ENCODE data around the gene MZT2A. TPM values are rescaled to one million over a fixed set of nuclear protein-coding genes. Genes with fewer than 3 reads are reported as not detected.
"Not testable (repeated sequence)": the region's sequence is repeated elsewhere in the genome, so short reads cannot be mapped to it uniquely, and the experiment has no call there.

The MZT2A gene
- total RNA-seq, 1 donor from 2014 or later: 45.9 TPM

DNA sequence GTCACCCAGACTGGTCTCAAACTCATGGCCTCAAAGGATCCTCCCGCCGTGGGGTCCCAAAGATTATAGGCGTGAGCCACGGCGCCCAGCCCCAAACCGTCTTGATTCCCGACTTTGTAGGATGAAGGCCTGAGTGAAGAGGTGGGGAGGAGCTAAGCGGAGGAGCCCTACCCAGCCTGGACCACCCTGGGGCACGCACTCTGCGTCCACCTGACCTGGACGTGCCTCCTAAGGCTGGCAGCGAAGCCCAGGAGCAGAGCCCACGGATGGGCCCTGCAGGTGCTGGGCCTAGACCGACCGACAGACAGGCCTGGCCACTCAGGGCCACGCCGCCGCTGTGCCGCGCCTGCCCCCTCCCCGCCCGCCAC lies 744 bp downstream of the MZT2A start:
- not testable (repeated sequence) for DNase-seq

DNA sequence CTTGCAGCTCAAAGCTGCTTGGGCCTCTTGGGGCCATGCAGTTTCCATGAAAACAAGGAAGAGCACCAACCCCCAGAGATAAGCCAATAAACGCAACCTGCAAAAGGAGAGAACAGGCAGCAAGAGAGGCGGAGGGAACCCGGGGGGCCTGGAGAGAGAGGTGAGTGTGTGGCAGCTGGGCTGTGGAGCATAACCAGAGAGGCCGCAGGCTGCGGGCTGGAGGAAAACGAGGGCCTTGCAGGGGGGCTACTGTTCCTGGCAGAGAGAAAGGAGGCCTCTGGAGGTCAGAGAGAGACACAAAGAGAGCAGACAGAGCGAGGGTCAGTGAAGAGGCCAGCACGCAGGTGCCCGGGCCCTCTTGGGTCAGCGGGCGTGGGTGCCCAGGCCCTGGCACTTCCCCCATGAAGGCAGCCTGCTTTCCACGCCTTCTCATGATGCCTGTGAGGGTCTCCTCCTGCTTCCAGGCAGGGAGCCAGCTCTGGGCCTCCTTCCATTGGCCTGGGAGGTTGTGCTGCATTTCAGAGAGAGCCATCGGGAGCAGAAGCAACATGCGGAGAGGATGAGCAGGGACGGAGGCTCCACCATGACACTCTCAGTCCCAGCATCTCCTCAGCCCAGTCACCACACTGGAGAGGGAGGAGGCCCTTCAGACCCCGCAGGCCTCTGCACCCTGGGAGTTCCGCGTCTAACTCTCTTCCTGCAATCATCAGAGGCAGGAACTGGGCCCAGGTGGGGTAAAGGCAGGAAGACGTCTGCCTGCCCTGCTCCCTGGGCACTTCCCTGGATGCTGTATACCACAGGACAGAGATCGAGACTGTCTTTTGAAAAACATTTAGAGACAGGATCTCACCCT lies 1.4 kb downstream of the MZT2A start:
- not testable (repeated sequence) for DNase-seq

DNA sequence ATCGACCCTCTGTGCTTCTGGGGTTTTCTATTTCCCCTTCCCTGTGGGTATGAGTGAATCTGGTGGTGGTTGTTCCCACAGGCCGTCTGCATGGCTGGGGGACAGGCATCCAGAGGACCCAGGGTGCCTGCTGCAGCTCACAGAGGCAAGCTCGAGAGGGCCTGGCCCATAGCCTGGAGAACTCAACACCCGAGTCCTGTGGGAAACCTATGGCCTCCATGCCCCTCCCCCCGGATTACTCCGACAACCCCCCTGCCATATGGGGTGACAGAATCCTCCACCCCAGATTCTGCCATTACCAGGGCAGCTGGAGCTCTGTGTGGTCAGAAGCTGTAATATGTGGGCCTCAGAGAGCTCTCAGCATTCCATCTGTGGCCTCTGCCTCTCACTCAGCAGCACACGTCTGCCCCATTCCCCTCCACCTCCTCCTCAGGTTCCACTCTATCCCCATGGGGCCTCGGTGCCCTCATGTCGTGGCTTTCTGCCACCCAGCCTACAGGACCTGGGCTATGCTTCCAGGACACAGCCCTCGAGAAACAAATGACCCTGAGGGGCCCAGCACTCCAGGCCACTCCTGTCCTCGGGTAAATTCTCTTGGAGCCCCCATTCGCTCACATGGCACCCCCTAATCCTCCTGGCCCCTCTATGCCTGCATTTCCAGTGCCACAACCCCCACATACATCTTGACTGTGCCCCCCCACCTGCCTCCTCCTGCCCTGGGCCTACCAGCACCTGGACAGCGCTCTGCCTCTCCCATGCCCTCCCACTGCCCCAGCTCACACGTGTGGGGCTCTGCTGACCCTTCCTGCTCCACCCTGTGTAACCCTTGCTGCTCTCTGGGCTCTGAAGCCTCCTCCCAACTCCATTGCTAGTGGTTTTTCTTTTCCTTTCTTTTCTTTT lies 3.6 kb downstream of the MZT2A start:
- no peak for DNase-seq

DNA sequence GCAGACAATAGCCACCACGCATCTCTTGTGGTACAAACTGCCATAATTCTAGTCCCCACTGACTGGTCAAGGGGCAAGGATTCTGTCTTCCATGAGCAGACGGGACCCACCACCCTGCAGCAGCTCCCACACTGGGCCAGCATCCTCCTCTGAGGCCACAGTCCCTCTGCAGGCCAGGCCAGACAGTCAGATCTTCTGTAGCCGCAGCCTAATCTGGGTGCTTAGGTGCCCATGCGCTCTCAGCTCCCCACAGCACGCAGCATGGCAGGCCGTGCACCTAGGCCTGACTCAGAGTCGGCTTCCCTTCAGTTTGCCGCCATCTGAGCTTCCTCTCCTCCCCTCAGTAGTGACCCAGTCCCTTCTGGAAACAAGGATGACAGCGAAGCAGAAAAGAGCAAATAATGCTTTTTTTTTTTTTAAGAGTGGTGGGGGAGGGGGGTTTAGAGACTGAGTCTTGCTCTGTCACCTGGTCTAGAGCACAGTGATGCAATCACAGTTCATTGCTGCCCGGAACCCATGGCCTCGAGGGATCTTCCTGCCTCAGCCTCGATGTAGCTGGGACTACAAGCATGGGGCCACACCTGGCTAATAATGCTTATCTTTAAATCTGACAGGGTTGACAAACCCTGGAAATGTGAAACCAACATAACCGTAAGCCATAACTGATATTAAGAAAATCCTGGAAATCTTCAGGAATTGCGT lies 5.8 kb downstream of the MZT2A start:
- not testable (repeated sequence) for DNase-seq

DNA sequence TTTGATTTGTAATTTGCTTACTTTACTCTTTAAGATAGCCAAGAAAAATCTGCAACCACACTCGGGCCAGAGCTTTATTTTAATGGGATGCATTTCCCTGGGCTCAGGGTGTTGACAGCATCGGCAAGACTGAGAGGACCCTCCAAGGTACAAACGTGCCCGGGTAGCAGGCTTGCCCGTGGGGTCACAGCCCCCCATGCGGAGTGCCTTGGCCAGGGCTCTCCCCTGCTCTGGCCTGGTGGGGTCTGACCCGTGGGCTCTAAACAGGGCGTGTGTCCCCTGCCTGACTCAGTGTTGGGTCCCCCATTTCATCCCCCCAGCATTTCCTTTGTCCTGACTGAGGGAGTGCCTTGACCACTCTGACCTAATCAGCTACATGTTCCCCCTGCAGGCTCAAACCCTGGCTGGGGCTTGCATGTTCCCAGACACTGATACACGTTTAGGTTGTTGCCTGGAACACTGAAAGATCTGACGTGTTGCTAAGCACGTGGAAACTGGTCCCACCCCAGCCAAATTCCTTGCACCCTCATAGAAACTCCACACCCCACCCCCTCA lies 7.2 kb downstream of the MZT2A start:
- not testable (repeated sequence) for DNase-seq

DNA sequence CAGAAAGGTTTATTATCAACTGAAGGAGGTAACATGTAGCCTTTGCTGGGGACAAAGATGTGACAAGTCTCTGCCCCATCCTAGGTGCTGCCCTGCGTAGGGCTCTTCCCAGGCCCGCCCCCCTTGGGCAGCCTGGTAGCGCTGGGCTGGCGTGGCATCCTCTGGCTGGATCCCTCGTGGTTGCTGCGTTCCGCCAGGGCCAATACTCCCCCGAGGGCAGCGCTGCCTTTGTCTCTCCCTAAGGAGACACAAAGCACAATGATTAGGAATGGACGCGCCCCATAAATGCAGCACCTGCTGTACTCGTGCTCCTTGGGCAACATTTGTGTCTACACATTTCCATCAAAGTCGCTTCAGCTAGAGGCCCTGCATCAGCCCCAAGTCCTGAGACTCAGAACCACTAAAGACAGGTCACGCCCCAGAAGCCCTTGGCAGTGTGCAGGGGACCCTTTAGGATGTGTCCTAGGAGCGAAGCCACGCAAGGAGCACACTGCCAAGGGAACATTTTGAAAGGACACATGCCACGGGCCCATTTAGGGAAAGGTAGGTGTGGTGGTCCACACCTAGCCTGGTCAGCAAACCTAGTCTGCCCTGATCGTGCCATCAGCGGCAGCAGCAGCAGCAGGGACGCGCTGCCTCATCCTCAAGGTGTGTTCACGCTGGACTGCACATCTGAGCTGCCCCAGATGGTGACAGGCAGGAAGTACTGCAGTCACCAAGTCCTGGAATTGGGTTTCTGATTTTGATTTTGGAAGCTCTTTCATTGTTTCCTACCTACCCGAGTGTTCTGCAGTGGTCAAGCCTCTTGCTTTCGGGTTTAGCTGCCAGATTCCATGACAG lies 8.0 kb downstream of the MZT2A start:
- not testable (repeated sequence) for DNase-seq

DNA sequence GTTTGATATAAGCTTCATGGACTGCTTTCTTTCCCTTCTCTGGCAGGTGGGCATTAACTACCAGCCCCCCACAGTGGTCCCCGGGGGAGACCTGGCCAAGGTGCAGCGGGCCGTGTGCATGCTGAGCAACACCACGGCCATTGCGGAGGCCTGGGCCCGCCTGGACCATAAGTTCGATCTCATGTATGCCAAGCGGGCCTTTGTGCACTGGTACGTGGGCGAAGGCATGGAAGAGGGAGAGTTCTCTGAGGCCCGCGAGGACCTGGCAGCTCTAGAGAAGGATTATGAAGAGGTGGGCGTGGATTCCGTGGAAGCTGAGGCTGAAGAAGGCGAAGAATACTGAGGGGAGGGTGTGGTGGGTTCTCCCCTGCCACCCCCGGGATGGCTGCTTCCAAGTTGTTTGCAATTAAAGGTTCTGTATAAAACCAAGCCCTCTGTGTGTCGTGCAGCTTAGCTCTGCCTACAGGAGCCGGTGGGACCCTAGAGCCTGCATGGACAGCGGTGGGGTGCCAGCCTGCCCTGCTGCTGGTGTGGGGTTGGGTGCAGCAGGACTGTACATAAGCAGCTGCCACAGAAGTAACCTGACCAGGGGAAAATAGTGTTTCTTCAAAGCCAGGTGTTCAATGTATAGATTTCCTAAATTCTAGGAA lies 9.6 kb downstream of the MZT2A start:
- DNase-seq: not testable (repeated sequence)

DNA sequence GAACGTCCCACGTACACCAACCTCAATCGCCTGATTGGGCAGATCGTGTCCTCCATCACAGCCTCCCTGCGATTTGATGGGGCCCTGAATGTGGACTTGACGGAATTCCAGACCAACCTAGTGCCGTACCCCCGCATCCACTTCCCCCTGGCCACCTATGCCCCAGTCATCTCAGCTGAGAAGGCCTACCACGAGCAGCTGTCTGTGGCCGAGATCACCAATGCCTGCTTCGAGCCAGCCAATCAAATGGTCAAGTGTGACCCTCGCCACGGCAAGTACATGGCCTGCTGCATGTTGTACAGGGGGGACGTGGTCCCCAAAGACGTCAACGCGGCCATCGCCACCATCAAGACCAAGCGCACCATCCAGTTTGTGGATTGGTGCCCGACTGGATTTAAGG lies 11.8 kb downstream of the MZT2A start:
- DNase-seq: not testable (repeated sequence)

DNA sequence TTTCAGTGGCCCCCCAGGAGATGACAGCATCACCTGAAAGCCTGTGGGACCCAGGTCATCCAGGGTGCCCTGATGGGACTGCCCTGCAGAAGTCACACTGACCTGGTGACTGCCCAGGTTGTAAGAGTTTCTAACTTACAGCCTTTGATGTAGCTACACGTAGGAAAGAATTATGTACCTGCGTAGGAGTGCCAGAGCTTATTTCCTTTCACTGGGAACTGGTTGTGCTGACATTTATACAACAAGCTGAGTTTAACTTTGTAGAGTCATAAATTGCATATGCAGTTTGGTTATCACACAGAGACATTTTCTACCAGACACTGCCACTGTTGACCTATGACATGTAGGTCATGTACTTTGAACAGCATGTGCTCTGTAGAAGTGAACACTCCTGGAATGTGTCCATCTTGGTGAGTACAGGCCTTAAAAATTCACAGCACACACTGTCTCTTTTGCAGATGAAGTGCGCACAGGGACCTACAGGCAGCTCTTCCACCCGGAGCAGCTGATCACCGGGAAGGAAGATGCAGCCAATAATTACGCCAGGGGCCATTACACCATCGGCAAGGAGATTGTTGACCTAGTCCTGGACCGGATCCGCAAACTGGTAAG lies 13.2 kb downstream of the MZT2A start:
- DNase-seq: not testable (repeated sequence)

DNA sequence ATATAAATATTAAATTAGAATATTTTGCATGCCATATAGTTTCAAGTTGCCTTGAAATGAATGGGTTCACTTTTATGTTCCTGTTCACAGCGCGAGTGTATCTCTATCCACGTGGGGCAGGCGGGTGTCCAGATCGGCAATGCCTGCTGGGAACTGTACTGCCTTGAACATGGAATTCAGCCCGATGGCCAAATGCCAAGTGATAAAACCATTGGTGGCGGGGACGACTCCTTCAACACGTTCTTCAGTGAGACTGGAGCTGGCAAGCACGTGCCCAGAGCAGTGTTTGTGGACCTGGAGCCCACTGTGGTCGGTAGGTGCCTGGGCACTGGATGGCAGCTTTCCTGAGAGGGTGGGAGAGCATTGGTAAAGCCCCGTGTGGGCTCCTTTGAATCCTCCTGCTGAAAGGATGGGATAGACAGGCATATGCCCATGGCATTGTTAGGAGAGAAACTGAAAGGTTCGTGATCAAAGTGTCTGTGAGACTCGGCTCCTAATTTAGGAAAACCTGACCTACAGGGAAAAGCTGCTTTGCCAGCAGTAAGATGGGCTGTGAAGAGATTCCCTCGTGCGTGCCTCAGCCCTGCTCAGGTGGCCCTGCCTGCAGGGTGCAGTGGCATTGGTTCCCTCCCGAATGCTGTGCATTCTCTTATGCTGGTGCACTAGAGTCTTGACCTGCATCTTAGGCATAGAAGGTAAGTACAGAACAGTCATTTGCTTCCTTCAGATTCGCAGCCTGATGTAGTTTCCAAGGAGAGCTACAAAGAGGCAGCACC lies 13.9 kb downstream of the MZT2A start:
- DNase-seq: not testable (repeated sequence)

DNA sequence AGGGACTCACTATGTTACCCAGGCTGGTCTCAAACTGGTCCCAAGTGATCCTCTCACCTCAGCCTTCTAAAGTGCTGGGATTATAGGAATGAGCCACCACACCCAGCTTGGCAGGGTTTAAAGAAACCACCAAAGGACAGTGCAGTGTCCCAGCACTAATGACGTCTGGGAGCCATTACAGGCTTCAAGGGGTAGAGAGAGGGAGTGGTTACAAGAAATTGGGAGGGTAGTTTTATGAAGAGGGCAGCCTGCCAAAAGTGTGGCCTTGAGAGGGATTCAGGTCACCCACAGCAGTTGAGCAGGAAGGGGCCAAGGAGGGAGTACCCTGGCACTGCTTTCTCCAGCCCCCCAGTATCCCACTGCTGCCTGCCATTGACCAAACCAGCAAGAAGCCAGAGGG lies 15.0 kb downstream of the MZT2A start:
- DNase-seq: not testable (repeated sequence)

DNA sequence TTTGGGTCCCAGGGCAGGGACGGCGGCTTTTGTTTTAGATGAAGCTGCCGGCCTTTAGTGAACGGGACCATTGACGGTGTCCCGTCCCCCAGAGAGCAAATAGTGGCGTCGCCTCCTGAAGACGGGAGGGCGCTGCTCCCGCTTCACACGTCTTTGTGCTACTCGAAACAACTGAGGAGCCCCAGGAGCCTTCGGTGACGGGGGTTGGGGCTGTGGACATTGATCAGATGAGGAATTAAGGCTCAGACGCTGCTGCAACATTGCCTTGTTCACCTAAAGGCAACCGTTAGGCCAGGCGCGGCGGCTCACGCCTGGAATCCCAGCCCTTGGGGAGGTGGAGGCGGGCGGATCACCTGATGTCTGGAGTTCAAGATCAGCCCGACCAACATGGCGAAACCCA lies 15.8 kb downstream of the MZT2A start:
- not testable (repeated sequence) for DNase-seq

DNA sequence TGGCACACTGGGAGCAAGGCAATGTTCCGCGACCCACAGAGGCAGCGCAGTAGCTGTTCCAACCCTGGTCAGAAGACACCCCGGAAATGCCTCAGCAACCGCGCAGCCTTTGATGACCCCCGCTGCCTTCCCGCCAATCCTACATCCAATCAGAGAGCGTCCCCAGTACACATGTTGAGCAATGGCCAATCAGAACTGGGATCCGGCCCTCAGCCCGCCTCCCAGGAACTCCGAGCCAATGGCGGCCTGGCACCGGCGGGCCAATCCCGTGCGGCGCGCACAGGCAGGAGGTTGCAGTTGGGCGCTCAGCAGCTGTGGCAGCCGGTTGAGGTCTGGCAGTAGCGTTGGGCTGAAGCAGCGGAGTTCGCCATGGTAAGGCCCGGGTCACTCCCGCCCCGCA lies 16.4 kb downstream of the MZT2A start, which contains the start of gene TUBA3D:
Gene TUBA3D (plus strand): TSS at position 289 of the 400 bp plus-strand sequence. CDS start 81 bp downstream, at position 370.
- DNase-seq: no peak

DNA sequence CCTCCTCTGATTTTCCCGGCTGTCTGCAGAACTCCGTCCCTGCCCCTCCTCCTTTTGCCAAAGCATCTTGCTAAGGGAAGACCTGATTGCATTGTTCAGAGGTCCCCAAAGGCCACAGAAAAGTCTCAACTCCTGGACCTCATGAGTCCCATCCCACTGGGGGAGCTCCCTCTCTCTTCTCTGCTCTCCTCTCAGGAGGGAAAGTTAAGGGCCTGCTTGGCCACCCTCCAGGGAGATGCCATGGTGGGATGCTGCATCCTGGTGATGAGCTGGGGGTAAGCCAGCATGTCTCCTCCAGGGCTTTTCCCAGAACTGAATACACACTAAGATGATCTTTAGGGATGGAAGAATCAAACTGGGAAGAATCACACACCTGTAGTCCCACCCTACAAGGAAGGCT lies 18.9 kb downstream of the MZT2A start:
- not testable (repeated sequence) for DNase-seq

DNA sequence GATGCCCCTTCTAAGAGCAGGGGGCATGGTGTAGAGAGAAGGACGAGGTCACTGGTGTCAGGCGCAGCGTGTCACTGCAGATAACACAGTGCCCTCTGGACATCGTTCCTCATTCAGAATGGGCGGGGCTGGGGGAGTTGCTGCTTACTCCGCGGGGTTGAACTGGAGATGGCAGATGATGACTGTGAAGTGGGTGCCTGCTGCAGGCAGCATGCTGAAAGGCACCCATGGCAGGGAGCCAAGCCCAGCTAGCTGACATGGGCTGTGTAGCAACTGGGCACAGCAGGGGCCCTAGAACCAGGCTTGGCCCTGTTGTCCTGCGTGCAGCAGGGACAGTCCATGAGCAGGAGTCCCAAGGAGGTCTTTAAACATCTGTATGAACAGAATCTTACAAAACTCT lies 20.6 kb downstream of the MZT2A start:
- not testable (repeated sequence) for DNase-seq

DNA sequence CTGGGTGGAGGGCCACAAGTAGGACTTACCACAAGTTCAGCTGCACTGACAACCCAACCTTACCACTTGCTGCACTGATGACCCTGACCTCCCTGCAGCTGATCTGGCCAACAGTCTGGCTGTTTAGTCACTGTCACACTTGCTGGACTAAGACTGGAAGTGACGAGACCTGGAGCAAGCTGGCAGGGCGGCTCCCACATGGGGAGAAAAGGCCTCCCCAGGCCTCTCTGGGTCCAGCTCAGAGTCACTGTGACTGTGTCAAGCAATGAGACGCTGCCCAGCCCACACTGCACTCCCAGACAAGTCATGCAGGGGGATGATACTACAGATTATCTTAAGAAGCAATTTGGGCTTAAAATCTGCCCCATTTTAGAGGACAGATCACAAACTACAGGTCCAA lies 21.3 kb downstream of the MZT2A start:
- not testable (repeated sequence) for DNase-seq

DNA sequence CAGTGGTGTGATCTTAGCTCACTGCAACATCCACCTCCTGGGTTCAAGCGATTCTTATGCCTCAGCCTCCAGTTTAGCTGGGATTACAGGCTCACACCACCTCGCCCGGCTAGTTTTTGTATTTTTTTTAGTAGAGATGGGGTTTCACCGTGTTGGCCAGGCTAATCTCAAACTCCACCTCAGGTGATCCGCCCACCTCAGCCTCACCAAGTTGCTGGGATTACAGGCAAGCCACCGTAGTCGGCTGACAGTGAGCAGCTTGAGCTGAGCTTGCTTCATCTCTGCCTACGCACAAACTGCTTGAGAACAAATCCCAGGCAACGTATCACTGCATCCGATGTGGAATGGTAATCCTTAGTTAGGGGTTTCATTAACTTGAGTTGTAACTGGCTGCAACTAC lies 24.5 kb downstream of the MZT2A start:
- DNase-seq: not testable (repeated sequence)

DNA sequence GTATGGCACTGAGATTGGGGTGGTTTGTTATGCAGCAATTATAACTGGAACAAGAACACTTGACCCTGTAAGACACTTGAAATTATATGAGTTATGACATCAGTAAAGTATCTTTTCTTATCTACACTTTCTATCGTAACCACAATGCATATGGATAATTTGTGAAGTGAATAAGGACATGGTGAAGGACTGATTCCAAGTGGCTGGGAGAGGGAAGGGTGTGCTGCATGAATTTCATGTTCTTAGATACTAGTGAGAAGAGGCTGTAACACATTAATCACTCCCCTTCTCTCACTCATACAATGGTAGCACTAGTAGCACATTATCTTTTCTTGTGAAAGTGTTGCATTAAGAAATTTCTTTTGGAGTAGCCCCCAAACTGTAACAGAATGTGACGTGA lies 37.3 kb downstream of the MZT2A start:
- not testable (repeated sequence) for DNase-seq

DNA sequence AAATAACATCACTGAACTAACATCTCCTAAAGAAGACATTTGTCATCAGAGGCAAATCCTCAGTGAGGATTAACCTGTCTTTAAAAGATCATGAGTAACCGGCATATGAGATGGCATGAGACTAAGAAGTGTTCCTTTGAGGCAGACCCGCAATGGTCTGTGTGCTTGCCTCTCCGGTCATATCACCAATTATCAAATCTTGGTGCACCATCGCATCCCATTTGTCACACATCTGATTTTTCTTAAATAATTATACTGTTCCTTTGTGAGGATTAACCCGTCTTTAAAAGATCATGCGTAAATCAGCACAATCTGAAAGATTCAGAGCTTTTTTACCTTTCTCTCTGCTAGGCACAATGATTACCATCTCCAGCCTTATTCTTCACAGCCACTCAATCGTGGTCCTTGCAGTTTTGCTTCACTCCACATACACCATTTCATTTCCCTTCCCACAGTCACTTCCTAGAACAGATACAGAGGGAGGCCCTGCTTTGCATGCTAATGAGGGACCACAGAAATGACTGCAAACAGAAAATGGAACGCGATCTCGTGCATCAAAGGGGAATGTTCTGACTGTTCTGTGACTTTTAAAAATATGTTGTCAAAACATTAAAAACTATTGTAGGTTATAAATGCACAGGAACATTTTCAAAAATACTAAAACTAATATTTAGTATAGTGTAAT lies 40.8 kb downstream of the MZT2A start:
- not testable (repeated sequence) for DNase-seq
